GM12801 (cell line): Measurements from ENCODE around the gene SP2.

Experiments used
- CTCF ChIP-seq: IDR thresholded peaks from one replicate; pipeline ENCODE4 v1.5.1; 2011; ENCODE audit warnings: control low read depth; ENCODE audit not compliant: insufficient read length; ENCODE audit errors: extremely low read depth

SP2 gene

GRCh38 chr17:47872019-47872650, 23.9 kb upstream of the SP2 start:
- no peak for TF ChIP-seq CTCF

DNA sequence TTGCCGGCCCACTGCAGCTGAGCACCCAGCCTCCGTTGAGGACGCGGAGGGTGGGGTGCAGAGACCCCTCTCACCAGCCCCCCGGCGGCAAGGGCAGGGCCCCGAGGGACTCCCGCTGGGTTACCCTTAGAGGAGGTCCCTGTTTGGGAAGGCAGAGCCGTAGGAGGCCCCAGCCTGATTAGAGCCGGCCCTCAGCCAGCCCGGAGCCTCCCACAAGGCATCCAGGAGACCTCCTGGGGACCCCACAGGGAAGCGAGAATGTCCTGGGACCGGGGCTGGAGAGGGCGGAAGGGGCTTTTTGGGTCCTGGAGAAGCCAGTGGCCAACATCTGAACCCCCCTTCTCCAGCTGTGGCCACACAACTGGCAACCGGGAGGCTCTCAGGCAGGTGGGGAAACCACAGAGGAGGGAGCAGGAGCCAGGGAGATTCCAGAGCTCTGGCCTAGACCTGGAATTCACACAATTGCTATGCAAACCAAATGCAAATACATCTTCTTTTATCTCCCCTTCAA, 23.3 kb upstream of the SP2 start:
- no peak for TF ChIP-seq CTCF

- TF ChIP-seq CTCF = no peak
Observed at GRCh38 chr17:47873200-47874090, 22.6 kb upstream of the SP2 start.

DNA sequence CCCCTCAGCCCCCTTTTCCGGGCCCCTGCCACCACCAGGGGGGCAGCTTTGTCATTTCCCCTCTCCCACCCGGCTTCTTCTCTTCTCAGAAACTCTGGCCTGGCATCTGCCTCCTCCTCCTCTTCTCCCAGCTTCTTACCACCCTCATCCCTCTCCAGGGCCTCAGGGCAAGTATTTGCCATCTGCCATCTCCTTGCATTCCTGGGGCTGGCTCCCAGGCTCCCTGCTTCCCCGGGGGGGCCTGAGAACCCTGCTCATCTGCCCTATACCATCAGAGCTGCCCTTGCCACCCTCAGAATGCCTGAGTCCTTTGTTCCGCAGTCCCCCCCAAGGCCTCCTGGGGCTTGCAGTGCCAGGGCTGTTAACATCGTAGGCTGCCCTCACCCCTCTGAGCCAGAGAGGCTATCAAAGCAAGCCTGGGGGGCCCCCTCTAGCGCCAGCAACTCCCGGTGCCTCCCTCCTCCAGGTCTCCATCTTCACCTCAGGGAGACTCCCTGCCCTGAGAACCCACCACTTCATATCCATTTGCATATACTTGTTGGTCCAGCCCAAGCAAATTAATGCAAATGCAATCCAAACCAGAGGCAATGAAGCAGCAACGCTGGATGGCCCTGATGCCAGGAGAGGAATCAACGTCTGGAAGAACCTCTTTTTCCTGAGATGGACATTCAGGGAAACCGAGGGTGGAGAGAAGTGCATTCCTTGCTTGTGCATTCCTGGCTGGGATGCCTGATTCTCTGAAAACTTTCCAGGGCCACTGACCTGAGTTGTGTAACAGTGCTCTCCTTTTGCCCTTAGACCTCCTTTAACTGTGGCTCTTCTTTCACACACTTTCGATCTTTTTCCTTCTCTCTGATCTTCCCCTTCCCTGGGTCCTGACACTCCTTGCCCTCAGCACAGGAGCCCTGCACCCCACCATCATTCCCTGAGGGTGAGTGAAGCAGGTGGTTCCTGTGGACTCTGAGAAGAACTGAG, 20.7 kb upstream of the SP2 start:
- no peak for TF ChIP-seq CTCF

GRCh38 chr17:47877368-47878034, 18.5 kb upstream of the SP2 start:
- TF ChIP-seq CTCF = no peak

- TF ChIP-seq CTCF = no peak
Observed at GRCh38 chr17:47878203-47879027, 17.6 kb upstream of the SP2 start.
